ENCODE measurements around the gene MPRIP. TPM values are rescaled to one million over a fixed set of nuclear protein-coding genes. Genes with fewer than 3 reads are reported as not detected.
"Not testable (repeated sequence)": the region's sequence is repeated elsewhere in the genome, so short reads cannot be mapped to it uniquely, and the experiment has no call there.

MPRIP gene
- total RNA-seq, 2 donors from 2014 or later = 204 to 207 TPM

DNA sequence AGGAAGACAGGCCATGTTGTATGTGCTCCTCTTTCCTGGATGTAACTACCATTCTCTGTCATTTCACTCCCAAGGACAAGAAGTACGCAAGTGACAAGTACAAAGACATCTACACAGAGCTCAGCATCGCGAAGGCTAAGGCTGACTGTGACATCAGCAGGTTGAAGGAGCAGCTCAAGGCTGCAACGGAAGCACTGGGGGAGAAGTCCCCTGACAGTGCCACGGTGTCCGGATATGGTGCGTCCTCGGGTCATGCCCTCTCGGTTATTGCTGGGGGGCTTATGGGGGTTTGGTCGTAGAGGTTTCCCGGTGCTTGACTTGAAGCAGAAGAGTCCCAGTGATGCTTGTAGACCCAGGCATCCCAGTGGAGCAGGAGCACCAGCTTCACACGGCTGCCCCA is 134.9 kb downstream of the MPRIP start:
- Mint-ChIP-seq H3K36me3 (ENCODE audit: low read depth) (peaks cover 91% of the 10 kb centered on the region), H3K4me1 (peaks cover 45% of the 10 kb centered on the region), H3K27me3 (no peaks in the 10 kb centered on the region), H3K27ac (peak overlapping the region; percentile 81), H3K9me3 (no peaks in the 10 kb centered on the region), H3K4me3 (peak overlapping the region; percentile 81)
- no peak for ATAC-seq (replicated peaks)

DNA sequence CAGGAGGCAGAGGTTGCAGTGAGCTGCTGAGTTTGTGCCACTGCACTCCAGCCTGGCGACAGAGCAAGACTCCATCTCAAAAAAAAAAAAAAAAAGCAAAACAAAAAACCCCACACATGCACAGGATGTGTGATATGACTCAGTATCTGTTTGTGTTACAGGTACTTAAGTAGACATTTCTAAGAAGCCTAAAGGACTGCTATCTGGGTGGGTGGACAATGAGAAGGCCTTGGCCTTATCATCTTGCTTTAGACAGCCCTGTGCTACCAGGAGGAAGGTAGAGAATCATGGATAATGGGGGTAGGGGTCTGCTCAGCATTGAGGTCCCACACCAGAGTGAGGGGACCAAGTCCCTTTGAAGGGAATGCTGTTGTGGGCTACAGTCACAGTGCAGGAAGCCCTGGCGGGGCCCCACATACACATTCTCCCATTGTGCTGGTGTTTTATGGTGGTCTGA is 137.1 kb downstream of the MPRIP start:
- Mint-ChIP-seq H3K36me3 (ENCODE audit: low read depth) (peaks cover 83% of the 10 kb centered on the region), H3K4me3 (peak overlapping the region; percentile 91), H3K4me1 (peaks cover 52% of the 10 kb centered on the region), H3K27me3 (no peaks in the 10 kb centered on the region), H3K9me3 (no peaks in the 10 kb centered on the region), H3K27ac (peak overlapping the region; percentile 97)
- peak; percentile 71 for ATAC-seq (replicated peaks)

DNA sequence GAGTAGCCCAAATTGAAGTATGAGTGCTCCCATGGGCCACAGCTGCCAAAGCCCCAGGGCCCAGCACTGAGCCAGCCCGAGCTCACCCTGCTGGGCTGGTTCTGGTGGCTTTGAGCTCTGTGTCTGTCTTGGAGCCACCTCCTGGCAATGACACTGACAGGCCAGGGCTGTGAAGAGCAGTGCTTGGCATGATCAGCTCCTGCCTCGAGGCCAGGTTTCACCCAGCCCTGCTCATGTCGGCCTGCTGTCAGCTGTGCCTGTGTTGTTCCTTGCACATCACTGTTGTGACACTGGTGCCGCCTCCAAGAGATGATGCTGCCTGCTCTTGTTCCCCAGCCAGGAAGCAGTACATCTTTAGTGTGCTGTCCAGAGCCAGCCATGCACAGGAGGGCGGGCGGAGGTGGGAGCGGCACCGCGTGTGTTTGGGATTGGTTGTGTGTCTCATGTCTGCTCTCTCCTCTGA is 137.9 kb downstream of the MPRIP start:
- no peaks in the 10 kb centered on the region for H3K27me3 Mint-ChIP-seq
- ATAC-seq (replicated peaks) = peak; percentile 16

DNA sequence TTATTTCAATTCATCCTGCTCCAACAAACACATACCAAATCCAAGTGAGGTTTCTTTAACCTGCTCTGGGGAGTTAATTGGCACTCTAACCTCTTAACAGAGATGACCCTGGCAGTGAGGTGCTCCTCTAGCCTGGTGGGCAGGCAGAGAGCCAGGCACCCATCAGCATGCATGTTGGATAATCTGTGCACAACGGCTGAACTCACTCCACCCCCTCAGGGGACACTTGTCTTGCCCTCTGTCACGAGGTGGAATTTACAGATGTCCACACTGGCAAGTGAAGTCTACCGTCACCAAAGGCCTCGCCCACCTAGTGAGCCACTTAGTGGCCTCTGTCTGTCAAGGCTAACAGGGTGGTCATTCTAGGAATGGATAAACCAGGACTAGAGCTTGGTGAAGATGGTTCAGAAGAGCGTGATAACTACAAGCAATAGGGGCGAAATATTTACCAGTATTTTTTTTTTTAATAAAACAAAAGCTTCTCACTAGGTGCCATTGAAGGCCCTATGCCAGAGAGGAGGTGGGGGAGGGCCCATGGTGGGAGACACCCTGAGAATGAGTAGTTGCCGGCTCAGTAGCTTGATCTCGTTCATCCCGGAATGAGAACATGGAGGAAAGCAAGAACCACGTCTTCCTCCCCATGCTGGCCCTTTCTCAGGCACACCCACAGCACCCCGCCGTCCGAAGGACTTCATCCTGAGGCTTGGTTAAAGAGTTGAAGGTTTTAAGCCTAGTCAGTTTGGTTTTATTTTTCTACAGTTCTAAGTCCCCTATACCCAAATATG is 138.7 kb downstream of the MPRIP start:
- Mint-ChIP-seq H3K9me3 (no peaks in the 10 kb centered on the region), H3K36me3 (ENCODE audit: low read depth) (peaks cover 89% of the 10 kb centered on the region), H3K27me3 (no peaks in the 10 kb centered on the region), H3K4me3 (peak overlapping the region; percentile 91), H3K4me1 (peaks cover 67% of the 10 kb centered on the region), H3K27ac (peak overlapping the region; percentile 97)
- ATAC-seq (replicated peaks) = no peak

More for the DNA sequence above, 137.9 kb downstream of the MPRIP start:
- no peaks in the 10 kb centered on the region for H3K9me3 Mint-ChIP-seq
- peak overlapping the region; percentile 91 for H3K4me3 Mint-ChIP-seq
- peaks cover 83% of the 10 kb centered on the region for H3K36me3 Mint-ChIP-seq (ENCODE audit: low read depth)
- peak overlapping the region; percentile 97 for H3K27ac Mint-ChIP-seq
- peaks cover 60% of the 10 kb centered on the region for H3K4me1 Mint-ChIP-seq

DNA sequence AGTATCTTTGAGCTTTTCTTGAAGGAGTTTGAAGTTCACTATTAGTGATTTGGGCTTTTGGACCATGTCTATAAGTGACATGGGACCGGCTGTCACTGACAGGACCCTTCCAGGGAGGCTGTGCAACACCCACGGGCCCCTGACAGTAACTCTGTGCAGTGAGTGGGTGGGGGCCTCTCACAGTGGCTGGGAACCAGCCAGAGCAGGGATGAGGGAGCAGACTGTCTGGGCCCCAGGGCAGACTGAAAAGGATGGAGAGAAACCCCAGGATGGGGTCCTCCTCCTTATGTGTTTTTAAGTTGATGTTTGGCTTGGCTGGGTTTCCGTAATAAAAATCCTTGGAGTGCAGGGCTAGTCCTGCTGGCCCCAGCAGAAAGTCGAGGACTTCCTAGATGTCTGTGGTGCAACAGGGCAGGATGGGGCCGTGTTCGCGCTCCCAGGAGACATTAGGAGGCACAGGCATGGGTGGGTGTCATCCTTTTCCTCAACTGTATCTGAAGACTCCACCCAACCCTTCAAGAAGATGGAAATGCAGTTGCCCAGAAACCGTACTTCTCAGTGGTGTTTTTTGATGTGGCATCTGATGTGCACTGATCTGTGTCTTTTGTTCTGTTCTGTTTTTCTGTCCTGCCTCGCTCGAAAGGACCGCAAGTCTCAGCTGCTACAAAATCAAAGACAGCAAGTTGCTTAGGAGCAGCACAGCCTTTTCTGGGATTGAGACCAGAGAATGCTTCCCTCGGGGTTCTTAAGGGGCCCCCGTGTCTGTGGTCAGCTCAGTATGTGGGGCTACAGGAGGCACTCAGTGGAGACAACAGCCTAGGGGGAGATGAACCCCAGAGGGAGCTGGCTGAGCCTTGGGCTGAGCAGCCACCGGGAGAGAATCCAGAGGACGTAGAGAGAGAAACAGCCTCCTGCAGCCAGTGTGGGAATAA is 139.7 kb downstream of the MPRIP start:
- peak; percentile 38 for ATAC-seq (replicated peaks)
- H3K36me3 Mint-ChIP-seq (ENCODE audit: low read depth) = peaks cover 85% of the 10 kb centered on the region

DNA sequence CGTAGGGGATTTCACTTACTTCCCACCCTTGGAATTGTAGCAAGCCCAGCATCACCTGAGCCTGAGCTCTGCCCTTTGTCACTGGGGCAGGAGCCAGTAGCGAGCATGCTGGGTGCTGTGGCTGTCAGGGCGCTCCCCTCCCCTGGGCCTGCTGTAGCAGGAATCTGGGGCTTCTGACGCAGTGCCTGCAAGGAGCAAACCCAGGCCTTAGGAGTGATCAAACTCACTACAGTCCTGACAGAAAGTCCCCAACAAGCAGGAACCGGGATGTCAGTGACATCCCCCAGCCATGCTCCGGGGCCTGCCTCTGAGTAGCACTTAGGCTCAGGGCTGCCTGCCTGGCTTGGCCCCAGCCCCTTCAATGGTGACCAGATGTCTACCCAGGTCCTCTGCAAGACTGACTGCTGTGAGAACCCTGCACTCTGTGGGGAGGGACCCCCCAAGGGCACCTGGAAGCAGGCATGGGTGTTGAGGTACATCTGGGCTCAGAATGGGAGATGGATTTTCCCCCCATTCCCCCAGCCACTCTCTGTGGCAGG is 140.4 kb downstream of the MPRIP start:
- Mint-ChIP-seq H3K4me1 (peaks cover 66% of the 10 kb centered on the region), H3K9me3 (no peaks in the 10 kb centered on the region), H3K27ac (peak overlapping the region; percentile 97), H3K36me3 (ENCODE audit: low read depth) (peaks cover 82% of the 10 kb centered on the region), H3K27me3 (no peaks in the 10 kb centered on the region), H3K4me3 (peak overlapping the region; percentile 91)
- ATAC-seq (replicated peaks) = no peak

More for the DNA sequence above, 139.7 kb downstream of the MPRIP start:
- H3K9me3 Mint-ChIP-seq = no peaks in the 10 kb centered on the region
- peaks cover 65% of the 10 kb centered on the region for H3K4me1 Mint-ChIP-seq
- no peaks in the 10 kb centered on the region for H3K27me3 Mint-ChIP-seq
- peak overlapping the region; percentile 97 for H3K27ac Mint-ChIP-seq
- peak overlapping the region; percentile 91 for H3K4me3 Mint-ChIP-seq

DNA sequence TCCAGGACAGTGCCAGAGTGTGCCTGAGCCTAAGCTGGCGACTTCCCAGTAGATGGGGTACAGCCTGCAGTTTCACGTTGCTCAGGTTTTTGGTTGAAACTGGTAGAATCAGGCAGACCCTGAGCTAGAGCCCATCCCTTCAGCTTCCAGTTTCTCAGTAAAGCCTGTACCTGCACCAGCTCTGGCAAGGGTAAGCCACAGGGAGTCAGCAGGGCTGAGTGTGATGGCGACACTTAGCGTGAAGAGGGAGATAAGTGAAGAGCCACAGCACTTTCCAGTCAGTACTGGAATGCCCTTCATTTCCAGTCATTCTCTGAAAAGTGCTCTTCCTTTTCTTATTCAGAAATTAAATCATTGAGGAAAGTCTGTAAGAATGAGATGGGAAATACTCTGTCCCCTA is 141.5 kb downstream of the MPRIP start:
- peak overlapping the region; percentile 74 for H3K27ac Mint-ChIP-seq
- no peaks in the 10 kb centered on the region for H3K27me3 Mint-ChIP-seq
- H3K4me1 Mint-ChIP-seq = peaks cover 66% of the 10 kb centered on the region
- H3K4me3 Mint-ChIP-seq = peak overlapping the region; percentile 75
- peak; percentile 50 for ATAC-seq (replicated peaks)
- H3K9me3 Mint-ChIP-seq = no peaks in the 10 kb centered on the region
- H3K36me3 Mint-ChIP-seq (ENCODE audit: low read depth) = peaks cover 79% of the 10 kb centered on the region

DNA sequence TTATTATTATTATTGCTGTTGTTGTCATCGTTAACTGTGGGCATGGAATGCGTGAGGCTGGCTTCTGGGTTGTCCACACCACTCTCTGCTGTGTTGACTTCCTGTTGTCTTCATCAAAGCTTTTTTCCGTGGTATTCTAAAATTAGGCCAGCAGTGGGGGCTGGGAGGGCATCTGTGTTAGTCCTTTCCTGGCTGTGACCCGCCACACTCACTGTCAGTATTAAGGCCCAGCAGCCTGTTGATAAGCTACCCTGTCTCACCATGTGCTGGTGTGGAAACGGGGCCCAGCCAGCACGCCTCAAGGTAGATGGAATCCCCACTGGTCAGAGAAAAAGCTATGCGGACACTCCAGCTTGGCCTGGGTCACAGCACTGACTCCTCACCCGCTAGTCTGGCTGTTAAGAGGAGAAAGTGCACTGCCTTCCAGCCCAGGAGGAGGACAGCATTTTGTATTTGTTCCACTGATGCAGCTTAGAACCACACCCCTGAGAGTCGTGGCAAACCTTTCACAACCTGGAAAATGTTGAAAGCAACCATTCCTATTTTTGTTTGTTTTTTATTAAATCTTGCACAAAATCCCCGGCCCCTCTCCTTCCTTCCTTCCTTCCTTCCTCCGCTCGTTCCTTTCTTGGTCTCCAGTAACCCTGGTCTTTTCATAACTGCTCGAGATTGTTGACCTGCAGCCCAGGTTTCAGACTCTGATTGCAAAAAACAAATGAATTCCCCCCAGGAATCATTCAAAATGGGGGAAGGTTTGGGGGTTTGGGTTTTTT is 142.9 kb downstream of the MPRIP start:
- Mint-ChIP-seq H3K36me3 (ENCODE audit: low read depth) (peaks cover 72% of the 10 kb centered on the region), H3K27ac (peak overlapping the region; percentile 74), H3K4me1 (peaks cover 57% of the 10 kb centered on the region), H3K4me3 (peak overlapping the region; percentile 75)
- not testable (repeated sequence) for H3K9me3 Mint-ChIP-seq, H3K27me3 Mint-ChIP-seq
- ATAC-seq (replicated peaks) = peak; percentile 5

DNA sequence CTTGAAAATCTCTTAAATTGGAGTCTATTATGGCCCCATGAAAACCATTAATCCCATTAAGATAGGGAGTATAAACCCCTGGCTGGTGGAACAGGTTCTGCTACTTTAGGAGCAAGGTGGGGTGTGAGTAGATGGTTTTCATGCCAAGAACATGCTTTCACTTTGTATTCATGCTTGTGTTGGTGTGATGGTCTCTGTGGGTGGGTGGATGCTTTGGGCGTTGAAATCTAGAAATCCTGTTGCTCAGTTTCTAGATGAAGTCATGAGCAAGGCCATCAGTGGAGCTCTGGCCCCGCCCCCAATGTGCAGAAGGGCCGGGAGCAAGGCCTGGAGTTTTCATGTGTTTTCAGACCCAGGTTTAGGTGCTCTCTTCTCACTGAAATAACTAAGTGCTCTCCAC is 143.8 kb downstream of the MPRIP start:
- no peaks in the 10 kb centered on the region for H3K27me3 Mint-ChIP-seq
- peak; percentile 73 for ATAC-seq (replicated peaks)
- no peaks in the 10 kb centered on the region for H3K9me3 Mint-ChIP-seq
- peak overlapping the region; percentile 74 for H3K27ac Mint-ChIP-seq
- peaks cover 49% of the 10 kb centered on the region for H3K4me1 Mint-ChIP-seq
- peaks cover 64% of the 10 kb centered on the region for H3K36me3 Mint-ChIP-seq (ENCODE audit: low read depth)
- peak overlapping the region; percentile 75 for H3K4me3 Mint-ChIP-seq

DNA sequence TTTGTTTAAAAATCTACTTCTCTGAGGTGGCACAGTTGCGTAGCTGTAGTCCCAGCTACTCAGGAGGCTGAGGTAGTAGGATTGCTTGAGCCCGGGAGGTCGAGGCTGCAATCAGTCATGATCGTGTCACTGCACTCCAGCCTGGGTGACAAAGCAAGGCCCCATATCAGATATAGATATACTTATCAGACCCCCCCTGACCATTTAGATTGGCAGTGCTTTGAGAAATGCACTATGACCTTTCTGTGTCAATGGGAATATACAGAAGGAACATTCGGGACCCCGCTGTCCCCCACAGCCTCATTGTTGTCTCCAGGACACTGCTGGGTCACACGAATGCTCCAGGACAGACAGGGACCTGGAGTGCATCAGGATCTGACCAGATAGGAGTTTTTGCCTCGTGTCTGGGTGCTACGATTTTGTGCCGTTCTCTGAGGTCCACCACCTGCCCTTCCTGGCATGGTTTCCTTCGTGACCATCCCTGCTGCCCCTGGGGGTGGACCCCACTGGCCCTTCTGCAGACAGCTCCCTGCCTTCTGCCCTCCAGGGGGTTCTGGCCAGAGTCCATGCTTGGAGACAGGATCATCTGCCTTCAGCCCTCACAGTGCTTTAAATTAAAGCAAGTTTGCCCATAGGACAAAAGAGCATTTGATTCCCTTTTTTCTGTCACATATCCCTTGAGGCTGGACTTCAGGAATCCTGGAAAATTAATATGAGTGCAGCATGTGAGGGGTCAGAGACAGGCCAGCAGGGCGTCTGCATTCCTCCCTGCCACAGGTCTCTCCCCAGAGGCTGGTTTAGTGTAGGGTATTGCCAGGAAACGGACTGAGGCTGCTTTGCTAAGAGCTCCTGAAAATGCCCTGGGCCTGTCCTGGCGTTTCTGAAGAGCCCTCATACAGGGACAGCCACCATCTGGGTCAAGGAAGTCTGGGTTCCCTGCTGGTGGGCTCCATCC is 144.6 kb downstream of the MPRIP start:
- Mint-ChIP-seq H3K4me3 (peak overlapping the region; percentile 75), H3K4me1 (peaks cover 42% of the 10 kb centered on the region), H3K27ac (peak overlapping the region; percentile 74), H3K27me3 (no peaks in the 10 kb centered on the region), H3K9me3 (no peaks in the 10 kb centered on the region), H3K36me3 (ENCODE audit: low read depth) (peaks cover 56% of the 10 kb centered on the region)
- ATAC-seq (replicated peaks) = no peak

DNA sequence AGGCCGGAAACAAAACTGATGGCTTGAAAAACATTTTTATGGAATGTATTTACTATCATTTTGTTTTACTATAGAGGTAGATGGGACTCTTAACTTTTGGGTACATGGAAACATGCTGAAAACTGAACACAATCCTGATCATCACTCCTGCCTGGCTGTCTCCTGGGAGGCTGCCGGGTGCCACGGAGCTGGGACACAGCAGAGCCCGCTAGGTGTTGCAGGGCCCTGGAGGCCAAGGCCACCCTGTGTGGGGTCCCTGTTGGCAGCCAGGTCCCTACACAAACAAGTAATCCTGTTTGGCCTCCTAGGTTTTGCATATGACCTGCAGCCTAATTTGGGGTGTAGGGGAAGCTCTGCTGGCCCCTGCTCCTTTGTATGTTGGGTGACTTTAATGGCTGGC is 146.3 kb downstream of the MPRIP start:
- no peaks in the 10 kb centered on the region for H3K27me3 Mint-ChIP-seq

DNA sequence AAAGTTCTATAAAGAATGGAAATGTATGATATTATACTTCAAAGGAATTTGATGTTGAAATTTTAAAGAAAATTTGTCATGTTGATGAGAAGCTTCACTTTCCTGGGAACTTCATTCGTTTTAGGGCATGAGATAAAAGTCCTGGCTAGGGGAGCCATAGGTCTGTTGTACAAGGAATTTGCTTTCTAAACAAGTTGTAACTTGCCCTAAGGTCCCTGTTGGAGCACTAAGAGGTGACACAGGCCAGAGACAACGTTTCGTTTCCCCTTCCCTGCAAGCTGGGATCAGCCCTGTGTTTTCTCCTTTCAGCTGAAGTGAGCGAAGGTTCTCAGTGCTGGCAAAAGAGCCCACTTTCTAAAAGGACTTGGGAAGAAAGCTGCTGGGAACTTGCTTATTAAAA is 147.3 kb downstream of the MPRIP start:
- H3K4me3 Mint-ChIP-seq = no peak overlapping the region
- H3K27me3 Mint-ChIP-seq = no peaks in the 10 kb centered on the region

More for the DNA sequence above, 146.3 kb downstream of the MPRIP start:
- H3K4me3 Mint-ChIP-seq = no peak overlapping the region
- peaks cover 46% of the 10 kb centered on the region for H3K36me3 Mint-ChIP-seq (ENCODE audit: low read depth)
- no peak for ATAC-seq (replicated peaks)
- H3K4me1 Mint-ChIP-seq = peaks cover 34% of the 10 kb centered on the region
- no peaks in the 10 kb centered on the region for H3K9me3 Mint-ChIP-seq
- H3K27ac Mint-ChIP-seq = peak overlapping the region; percentile 66

DNA sequence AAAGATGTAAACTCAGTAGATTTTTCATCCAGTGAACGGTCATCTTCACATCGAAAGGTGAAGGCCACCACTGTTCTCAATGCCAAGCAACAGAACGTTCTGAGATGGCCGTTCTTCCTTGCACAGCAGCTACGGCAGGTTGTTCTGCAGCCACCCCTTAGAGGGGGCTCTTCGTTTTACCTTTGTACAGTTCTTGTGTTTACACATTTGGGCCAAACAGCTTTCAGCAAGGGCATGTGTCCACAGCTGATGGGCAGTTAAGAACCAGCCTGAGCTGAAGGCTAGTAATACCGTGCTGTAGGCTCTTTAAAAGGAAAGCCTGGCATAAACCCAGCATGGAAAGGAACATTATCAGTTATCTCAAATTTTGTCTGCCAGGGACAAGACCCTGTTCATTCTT is 147.9 kb downstream of the MPRIP start:
- ATAC-seq (replicated peaks) = no peak
- Mint-ChIP-seq H3K36me3 (ENCODE audit: low read depth) (peaks cover 30% of the 10 kb centered on the region), H3K27ac (peak overlapping the region; percentile 52)

More for the DNA sequence above, 147.3 kb downstream of the MPRIP start:
- H3K9me3 Mint-ChIP-seq = no peaks in the 10 kb centered on the region
- H3K4me1 Mint-ChIP-seq = peaks cover 24% of the 10 kb centered on the region
- peak overlapping the region; percentile 52 for H3K27ac Mint-ChIP-seq
- no peak for ATAC-seq (replicated peaks)
- peaks cover 36% of the 10 kb centered on the region for H3K36me3 Mint-ChIP-seq (ENCODE audit: low read depth)

More for the DNA sequence above, 147.9 kb downstream of the MPRIP start:
- no peaks in the 10 kb centered on the region for H3K27me3 Mint-ChIP-seq
- H3K4me3 Mint-ChIP-seq = no peak overlapping the region
- H3K9me3 Mint-ChIP-seq = no peaks in the 10 kb centered on the region
- H3K4me1 Mint-ChIP-seq = peaks cover 18% of the 10 kb centered on the region

All from activated T-helper 17 cell treated with anti-CD3 and anti-CD28 coated beads, Interleukin-2, amount 50 U/mL, for 72 hours (primary cell).